DND-41 (cell line): ENCODE data around the gene EIF4G3.

ENCODE experiments used
- EZH2 ChIP-seq: IDR thresholded peaks from 3 replicates; pipeline ENCODE4 v1.6.1; 2012; ENCODE audit warnings: borderline replicate concordance, low read depth, mild to moderate bottlenecking, moderate library complexity, low read length, inconsistent platforms; ENCODE audit not compliant: severe bottlenecking
- TF ChIP-seq, protein P1 (sequence below): IDR thresholded peaks from 2 replicates; pipeline ENCODE4 v1.5.1; 2012; ENCODE audit warnings: borderline replicate concordance, low read length, moderate library complexity, mild to moderate bottlenecking; ENCODE audit not compliant: poor library complexity, severe bottlenecking; ENCODE audit errors: extremely low read depth

DNA sequence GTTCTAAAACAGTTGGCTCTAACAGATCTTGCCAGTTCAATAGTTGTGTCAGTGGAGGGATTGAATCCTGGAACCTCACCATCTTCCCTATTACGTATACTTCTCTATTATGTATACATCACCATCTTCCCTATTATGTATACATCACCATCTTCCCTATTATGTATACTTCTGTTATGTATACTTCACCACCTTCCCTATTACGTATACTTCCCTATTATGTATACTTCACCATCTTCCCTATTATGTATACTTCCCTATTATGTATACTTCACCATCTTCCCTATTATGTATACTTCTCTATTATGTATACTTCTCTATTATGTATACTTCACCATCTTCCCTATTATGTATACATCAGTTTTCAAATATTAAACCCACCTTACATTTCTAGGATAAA lies 355.2 kb downstream of the EIF4G3 start:
- TF ChIP-seq, protein P1, sequence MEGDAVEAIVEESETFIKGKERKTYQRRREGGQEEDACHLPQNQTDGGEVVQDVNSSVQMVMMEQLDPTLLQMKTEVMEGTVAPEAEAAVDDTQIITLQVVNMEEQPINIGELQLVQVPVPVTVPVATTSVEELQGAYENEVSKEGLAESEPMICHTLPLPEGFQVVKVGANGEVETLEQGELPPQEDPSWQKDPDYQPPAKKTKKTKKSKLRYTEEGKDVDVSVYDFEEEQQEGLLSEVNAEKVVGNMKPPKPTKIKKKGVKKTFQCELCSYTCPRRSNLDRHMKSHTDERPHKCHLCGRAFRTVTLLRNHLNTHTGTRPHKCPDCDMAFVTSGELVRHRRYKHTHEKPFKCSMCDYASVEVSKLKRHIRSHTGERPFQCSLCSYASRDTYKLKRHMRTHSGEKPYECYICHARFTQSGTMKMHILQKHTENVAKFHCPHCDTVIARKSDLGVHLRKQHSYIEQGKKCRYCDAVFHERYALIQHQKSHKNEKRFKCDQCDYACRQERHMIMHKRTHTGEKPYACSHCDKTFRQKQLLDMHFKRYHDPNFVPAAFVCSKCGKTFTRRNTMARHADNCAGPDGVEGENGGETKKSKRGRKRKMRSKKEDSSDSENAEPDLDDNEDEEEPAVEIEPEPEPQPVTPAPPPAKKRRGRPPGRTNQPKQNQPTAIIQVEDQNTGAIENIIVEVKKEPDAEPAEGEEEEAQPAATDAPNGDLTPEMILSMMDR, result no peak
- no peak for TF ChIP-seq EZH2
